NCI-H526 treated with DMSO at 0.1 percent for 48 hours (cell line): ENCODE results near the gene FCGR2B.
A peak's percentile ranks its signal among the peaks of the same experiment; 100 is the strongest.
"Not testable (repeated sequence)": the region's sequence is repeated elsewhere in the genome, so short reads cannot be mapped to it uniquely, and the experiment has no call there.

Experiments
- DNase-seq: peaks from one replicate; lab custom pipeline; 2025; lab: John Stamatoyannopoulos, UW

Gene FCGR2B

GRCh38 chr1:161662684-161663339 is at the start of gene FCGR2B:
Gene FCGR2B, plus strand, starts transcription at chr1:161663143. Its CDS starts 99 bp downstream, at chr1:161663242.
- DNase-seq, result not testable (repeated sequence)

GRCh38 chr1:161616417-161616816 is 46.5 kb upstream of the FCGR2B start:
- not testable (repeated sequence) for DNase-seq

DNA sequence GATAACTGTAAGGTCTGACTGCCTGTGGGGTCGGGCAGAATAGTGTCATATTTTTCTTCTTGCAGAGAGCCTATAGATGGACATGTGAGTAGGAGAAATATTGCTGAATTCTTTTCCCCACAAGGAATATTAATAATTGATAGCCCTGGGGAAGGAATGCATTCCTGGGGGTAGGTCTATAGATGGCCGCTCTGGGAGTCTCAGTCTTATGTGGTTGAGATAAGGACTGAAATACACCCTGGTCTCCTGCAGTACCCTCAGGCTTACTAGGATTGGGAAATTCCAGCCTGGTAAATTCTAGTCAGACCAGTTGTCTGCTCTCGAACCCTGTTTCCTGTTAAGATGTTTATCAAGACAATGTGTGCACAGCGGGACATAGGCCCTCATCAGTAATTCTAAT is 44.4 kb upstream of the FCGR2B start:
- not testable (repeated sequence) for DNase-seq

- not testable (repeated sequence) for DNase-seq
These were observed 42.5 kb upstream of the FCGR2B start for GRCh38 chr1:161620399-161620798.

GRCh38 chr1:161621181-161622000 is 41.6 kb upstream of the FCGR2B start:
- DNase-seq, result peak; percentile 51

GRCh38 chr1:161622054-161622453 is 40.9 kb upstream of the FCGR2B start:
- DNase-seq, result not testable (repeated sequence)

GRCh38 chr1:161623401-161624051 is 39.4 kb upstream of the FCGR2B start:
- not testable (repeated sequence) for DNase-seq

GRCh38 chr1:161624605-161625004 is 38.3 kb upstream of the FCGR2B start:
- not testable (repeated sequence) for DNase-seq

DNA sequence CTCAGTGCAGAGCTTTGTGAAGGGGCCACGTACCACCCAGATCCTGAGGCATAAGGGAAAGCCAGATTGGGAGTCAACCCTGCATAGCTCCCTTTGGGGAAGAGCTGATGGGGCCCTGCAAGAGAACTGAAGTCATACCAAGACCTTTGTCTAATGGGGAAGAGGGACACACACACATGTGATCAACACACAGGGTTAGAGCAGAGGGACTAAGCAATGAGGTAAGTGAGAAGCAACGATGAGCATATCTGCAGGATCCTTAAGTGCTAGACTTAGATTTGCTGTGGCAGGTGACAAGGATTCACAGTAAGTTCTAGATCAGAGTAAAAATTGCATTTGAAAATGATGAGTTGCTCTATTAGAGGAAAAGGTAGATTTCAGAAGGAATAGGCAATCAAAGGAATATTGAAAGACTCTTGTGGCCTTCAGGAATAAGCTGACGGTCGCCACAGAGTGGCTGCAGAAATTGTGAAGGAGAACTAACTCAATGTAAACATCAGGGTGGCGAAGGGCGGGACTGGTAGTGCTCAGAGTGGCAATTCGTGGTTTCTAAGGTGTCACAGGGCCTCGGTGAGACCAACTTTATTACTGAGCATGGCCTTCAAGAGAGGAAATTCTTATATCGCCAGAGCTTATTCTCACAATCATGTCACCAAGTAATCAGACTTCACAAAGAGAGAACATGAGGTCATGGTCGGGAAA is 36.3 kb upstream of the FCGR2B start:
- not testable (repeated sequence) for DNase-seq

GRCh38 chr1:161630128-161630742 is 32.7 kb upstream of the FCGR2B start:
- DNase-seq, result not testable (repeated sequence)

- no peak for DNase-seq
These were observed 31.9 kb upstream of the FCGR2B start, which contains the start of gene FCGR3B for GRCh38 chr1:161631076-161631475. Gene FCGR3B, minus strand, starts transcription at chr1:161631176. Its CDS starts 82 bp downstream, at chr1:161631094.

GRCh38 chr1:161634993-161635392 is 27.9 kb upstream of the FCGR2B start:
- DNase-seq, result not testable (repeated sequence)

DNA sequence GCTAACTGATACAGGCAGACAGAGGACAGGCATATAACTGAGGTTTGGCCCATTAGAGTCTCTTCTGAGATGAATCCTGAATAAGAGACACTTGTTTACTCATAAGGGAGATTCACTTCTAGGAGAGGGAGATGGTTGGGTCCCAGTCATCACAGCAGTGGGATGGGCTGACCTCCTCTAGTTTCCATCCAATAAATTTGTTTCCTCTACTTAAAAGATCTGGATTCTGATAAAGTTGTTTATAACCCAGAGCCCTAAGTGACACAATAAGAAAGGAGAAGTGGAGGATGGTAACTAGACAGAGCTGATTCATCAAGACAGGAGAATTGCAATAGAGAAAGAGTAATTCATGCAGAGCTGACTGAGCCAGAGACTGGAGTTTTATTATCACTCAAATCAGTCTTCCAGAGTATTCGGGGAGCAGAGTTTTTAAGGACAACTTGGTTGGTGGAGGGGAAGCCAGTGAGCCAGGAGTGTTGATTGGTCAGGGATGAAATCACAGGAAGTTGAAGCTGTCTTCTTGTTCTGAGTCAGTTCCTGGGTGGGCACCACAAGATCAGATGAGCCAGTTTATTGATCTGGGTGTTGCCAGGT is 26.7 kb upstream of the FCGR2B start:
- not testable (repeated sequence) for DNase-seq

DNA sequence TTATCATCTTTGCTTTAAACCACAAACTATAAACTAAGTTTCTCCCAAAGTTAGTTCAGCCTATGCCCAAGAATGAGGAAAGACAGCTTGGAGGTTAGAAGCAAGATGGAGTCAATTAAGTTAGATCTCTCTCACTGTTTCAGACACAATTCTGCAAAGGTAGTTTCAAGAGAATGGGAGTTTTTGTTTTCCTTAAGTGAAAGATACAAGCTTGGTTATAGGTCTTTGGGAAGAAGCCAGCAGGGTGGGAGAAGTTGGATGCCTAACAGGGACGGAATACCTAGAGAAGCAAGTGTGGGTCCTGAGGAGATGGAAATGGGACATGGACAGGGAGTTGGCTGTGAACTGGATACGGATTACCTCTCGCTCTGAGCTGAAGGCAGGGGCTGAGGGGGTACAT is 26.0 kb upstream of the FCGR2B start:
- DNase-seq, result not testable (repeated sequence)

- DNase-seq, result not testable (repeated sequence)
These were observed 24.5 kb upstream of the FCGR2B start for GRCh38 chr1:161638251-161638993.

GRCh38 chr1:161639203-161639602 is 23.7 kb upstream of the FCGR2B start:
- DNase-seq, result not testable (repeated sequence)

GRCh38 chr1:161642697-161643096 is 20.2 kb upstream of the FCGR2B start:
- not testable (repeated sequence) for DNase-seq

DNA sequence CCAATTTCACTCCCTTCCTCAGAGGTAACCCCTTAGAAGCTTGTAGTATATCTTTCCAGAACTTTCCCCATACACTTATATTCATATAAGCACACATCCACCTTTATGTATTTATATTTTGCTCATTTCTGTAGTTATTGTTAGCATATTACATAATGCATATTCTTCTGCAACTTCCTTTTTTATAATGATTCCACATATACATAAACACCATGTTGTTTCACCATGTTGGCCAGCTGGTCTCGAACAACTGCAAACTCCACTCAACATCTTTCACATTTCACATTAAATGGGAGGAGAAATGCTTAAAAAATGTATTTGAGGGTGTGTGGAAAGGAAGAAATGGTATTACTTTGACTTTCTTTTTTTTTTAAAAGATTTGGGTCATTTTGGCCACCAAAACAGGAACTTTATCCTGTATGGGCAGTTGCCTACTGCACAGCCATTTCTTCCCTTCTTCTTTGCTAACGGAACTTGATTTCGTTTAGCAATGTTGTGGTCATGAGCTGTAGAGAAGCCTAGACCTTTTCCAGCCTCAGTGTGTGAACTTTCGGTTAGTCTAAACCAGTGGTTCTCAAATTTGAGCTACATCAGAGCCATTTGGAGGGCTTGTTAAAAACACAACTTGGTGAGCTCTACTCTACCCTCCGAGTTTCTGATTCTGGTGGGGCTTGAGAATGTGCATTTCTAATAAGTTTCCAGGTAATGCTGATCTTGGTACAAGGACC is 19.3 kb upstream of the FCGR2B start:
- not testable (repeated sequence) for DNase-seq

- not testable (repeated sequence) for DNase-seq
These were observed 18.1 kb upstream of the FCGR2B start for GRCh38 chr1:161644855-161645254.
